GM18508 (cell line): Measurements from ENCODE around the gene CCDC188.

Experiments used
- ATAC-seq: cut with Tn5 transposase; IDR thresholded peaks from one replicate; pipeline ENCODE4 v1.9.1; 2021; ENCODE audit warnings: moderate number of reproducible peaks; ENCODE audit not compliant: insufficient read depth, unreplicated experiment

Gene CCDC188

GRCh38 chr22:20137671-20138416 is 13.0 kb downstream of the CCDC188 start:
- no peak for ATAC-seq

GRCh38 chr22:20137113-20137512 is 13.7 kb downstream of the CCDC188 start:
- ATAC-seq = no peak

GRCh38 chr22:20136603-20136873 is 14.3 kb downstream of the CCDC188 start:
- ATAC-seq = no peak

GRCh38 chr22:20135806-20136602 is 14.9 kb downstream of the CCDC188 start:
- no peak for ATAC-seq

GRCh38 chr22:20135265-20135664 is 15.6 kb downstream of the CCDC188 start:
- no peak for ATAC-seq

GRCh38 chr22:20133930-20134549 is 16.8 kb downstream of the CCDC188 start:
- no peak for ATAC-seq

- ATAC-seq = no peak
Observed at GRCh38 chr22:20132686-20133246, 18.1 kb downstream of the CCDC188 start.

GRCh38 chr22:20131859-20132685 is 18.8 kb downstream of the CCDC188 start:
- ATAC-seq = no peak

- ATAC-seq = no peak
Observed at GRCh38 chr22:20131597-20131858, 19.3 kb downstream of the CCDC188 start, which contains the start of gene ZDHHC8. TSS of gene ZDHHC8 (plus strand) at chr22:20131804. CDS start at chr22:20131948, 144 bp downstream.

- ATAC-seq = no peak
Observed at GRCh38 chr22:20130731-20131596, 19.9 kb downstream of the CCDC188 start.

GRCh38 chr22:20130319-20130718 is 20.5 kb downstream of the CCDC188 start:
- no peak for ATAC-seq

GRCh38 chr22:20129747-20130014 is 21.2 kb downstream of the CCDC188 start:
- ATAC-seq = no peak

- no peak for ATAC-seq
Observed at GRCh38 chr22:20128902-20129746, 21.7 kb downstream of the CCDC188 start.

GRCh38 chr22:20128619-20128901 is 22.3 kb downstream of the CCDC188 start:
- no peak for ATAC-seq

GRCh38 chr22:20127869-20128618 is 22.8 kb downstream of the CCDC188 start:
- no peak for ATAC-seq

GRCh38 chr22:20127318-20127868 is 23.5 kb downstream of the CCDC188 start:
- no peak for ATAC-seq

- no peak for ATAC-seq
Observed at GRCh38 chr22:20126284-20127029, 24.4 kb downstream of the CCDC188 start.
